Iris pigment epithelial cell (primary cell): ENCODE data around the gene RNF212B.
"Not testable (repeated sequence)": the region's sequence is repeated elsewhere in the genome, so short reads cannot be mapped to it uniquely, and the experiment has no call there.

ENCODE experiments used
- DNase-seq: peaks from one replicate; pipeline ENCODE4 v3.0.0-alpha.2; 2011; ENCODE audit warnings: low read depth

The RNF212B gene, protein sequence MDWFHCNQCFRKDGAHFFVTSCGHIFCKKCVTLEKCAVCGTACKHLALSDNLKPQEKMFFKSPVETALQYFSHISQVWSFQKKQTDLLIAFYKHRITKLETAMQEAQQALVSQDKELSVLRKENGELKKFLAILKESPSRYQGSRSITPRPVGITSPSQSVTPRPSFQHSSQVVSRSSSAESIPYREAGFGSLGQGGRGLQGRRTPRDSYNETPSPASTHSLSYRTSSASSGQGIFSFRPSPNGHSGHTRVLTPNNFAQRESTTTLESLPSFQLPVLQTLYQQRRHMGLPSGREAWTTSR

DNA sequence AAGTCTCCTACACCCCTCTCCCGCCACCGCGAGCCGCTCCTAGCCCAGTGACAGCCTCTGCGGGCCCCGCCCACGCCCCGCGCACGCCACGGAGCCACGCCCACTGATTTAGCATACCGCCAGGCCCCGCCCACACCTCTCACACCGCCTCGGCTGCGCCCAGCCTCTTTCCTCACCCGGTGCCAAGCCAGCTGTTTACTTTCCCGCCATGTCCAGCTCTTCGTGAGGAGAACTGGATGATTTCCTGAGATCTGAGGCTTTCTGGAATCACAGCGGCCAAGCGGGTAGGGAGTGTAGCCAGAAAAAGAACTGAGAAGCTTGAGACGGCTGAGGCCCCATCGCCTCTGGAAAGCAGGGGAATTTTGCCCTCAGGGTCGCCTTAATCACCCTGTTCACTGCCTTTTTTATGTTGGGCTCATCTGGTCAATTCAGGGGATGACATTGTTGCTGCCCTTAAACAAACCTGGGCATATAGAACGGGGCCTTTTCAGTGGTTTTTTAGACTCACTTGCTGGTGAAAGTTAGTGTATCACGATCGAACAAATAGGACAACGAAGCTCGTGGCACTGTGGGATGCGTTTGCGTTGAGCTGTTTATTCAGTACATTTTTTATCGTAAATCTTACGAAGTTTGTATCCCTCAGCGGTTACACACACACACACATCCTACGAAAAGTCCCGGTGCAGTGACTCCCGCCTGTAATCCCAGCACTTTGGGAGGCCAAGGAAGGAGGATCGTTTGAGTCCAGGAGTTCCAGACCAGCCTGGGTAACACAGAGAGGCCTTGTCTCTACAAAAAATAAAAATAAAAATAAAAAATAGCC is at the start of gene RNF212B:
RNF212B (plus strand) TSS at position 165 of the 823 bp plus-strand sequence. CDS start 2,410 bp downstream, outside the sequence.
- DNase-seq = peak; percentile 67

- DNase-seq = no peak
Observed at GRCh38 chr14:23193432-23193831, 44.3 kb upstream of the RNF212B start.

DNA sequence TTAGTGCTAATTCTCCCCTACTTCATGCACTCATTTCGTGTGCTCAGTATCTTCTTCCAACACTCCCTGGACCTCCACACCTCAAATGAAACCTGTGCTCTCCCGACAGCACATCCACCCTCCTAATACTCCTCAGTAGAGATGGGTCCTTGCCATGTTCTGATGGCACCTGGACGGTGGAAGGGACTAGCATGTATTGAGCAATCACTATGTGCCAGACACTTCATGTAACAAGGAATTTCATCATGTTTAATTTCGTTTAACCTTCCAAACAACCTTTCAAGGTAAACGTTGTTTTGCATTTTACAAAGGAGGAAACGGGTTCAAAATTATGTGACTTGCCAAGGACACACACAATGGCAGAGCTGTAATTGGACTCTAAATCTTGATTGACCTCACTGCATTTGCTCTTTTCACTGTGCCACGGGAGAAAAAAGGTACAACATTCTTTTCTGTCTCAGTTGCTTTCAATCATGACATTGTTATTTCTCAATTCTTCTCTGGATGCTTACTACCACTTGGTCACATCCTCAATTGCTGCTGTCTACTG is 42.1 kb upstream of the RNF212B start:
- no peak for DNase-seq

- DNase-seq = not testable (repeated sequence)
Observed at GRCh38 chr14:23196487-23196886, 41.2 kb upstream of the RNF212B start.

- DNase-seq = not testable (repeated sequence)
Observed at GRCh38 chr14:23199141-23199540, 38.6 kb upstream of the RNF212B start.

DNA sequence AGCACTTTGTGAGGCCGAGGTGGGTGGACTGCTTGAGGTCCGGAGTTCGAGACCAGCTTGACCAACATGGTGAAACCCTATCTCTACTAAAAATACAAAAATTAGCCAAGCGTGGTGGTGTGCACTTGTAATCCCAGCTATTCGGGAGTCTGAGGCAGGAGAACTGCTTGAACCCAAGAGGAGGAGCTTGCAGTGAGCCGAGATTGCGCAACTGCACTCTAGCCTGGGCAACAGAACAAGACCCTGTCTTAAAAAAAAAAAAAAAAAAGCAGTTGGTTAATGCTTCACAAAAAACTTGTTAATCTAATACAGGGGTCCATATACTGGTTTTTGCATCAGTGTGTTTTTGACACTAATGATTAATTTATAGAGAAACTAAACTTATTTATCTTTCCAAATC is 35.7 kb upstream of the RNF212B start:
- no peak for DNase-seq

- DNase-seq = no peak
Observed at GRCh38 chr14:23206422-23207145, 31.2 kb upstream of the RNF212B start.

DNA sequence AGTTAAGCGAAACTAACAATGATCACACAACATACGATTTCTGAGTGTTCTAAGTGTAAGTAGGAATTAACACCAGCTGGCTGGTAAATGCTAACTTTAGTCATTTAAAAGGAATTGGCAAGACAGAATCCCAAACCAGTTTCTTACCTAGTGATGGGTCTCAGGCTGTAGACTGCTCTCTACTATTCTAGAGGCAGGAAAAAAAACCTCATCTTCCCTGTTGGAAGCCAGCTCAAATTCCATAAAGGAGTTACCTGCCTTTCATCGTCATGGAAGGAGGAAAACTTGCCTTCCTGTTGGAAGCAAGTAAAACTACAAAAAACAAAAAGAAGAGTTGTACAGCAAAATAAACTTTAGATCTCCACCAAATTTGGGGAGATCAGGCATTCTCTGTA is 30.6 kb upstream of the RNF212B start:
- no peak for DNase-seq

- no peak for DNase-seq
Observed at GRCh38 chr14:23208324-23208723, 29.4 kb upstream of the RNF212B start.

DNA sequence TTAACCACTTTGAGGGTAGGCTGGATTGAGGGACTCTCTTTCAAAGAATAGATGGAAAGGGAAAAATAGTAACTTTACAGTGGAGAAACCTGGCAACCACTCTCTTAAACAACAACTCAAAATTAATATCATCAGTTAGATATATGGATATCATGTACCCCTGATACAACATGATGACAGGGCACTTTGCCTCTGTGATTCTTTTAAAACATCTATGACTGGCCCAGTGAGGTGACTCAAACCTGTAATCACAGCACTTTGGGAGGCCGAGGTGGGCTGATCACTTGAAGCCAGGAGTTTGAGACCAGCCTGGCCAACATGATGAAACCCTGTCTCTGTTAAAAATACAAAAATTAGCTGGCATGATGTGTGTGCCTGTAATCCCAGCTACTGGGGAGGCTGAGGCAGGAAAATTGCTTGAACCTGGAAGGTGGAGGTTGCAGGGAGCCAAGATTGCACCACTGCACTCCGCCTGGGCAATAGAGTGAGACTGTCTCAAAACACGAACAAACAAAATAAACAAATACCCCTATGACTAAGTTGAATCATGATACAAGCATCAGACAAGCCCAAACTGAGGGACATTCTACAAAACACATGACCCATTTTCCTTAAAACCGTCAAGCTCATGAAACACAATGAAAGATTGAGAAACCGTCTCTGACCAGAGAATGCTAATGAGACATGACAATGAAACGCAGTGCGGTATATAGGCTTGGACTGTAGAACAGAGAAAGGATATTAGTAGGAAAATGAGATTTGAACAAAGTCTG is 27.9 kb upstream of the RNF212B start:
- peak; percentile 93 for DNase-seq

DNA sequence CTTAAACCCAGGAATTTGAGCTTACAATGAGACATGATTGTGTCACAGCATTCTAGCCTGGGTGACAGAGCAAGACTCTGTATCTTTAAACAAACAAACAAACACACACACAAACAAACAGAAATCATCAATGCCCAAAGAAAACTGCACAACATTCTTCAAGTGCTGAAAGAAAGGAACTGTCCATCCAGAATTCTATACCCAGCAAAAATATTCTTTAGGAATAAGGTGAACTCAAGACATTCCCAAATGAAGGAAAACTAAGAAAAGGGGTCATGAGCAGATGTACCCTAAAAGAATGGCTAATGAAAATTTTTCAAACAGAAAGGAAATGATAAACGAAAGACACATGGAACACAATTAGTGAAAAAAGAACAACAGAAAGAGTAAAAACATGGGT is 22.3 kb upstream of the RNF212B start:
- no peak for DNase-seq

GRCh38 chr14:23217032-23218020 is 20.4 kb upstream of the RNF212B start:
- no peak for DNase-seq

GRCh38 chr14:23219075-23219474 is 18.7 kb upstream of the RNF212B start:
- no peak for DNase-seq

- not testable (repeated sequence) for DNase-seq
Observed at GRCh38 chr14:23224958-23225357, 12.8 kb upstream of the RNF212B start.

GRCh38 chr14:23227566-23227965 is 10.2 kb upstream of the RNF212B start:
- DNase-seq = no peak

GRCh38 chr14:23228812-23229211 is 8.9 kb upstream of the RNF212B start:
- no peak for DNase-seq

DNA sequence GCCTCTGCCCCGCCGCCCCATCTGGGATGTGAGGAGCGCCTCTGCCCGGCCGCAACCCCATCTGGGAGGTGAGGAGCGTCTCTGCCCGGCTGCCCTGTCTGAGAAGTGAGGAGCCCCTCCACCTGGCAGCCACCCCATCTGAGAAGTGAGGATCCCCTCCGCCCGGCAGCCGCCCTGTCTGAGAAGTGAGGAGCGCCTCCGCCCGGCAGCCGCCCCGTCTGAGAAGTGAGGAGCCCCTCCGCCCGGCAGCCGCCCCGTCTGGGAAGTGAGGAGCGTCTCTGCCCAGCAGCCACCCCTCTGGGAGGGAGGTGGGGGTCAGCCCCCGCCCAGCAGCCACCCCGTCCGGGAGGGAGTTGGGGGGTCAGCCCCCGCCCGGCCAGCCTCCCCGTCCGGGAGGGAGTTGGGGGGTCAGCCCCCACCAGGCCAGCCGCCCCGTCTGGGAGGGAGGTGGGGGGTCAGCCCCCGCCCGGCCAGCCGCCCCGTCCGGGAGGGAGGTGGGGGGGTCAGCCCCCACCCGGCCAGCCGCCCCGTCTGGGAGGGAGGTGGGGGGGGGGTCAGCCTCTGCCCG is 5.4 kb upstream of the RNF212B start:
- DNase-seq = not testable (repeated sequence)

DNA sequence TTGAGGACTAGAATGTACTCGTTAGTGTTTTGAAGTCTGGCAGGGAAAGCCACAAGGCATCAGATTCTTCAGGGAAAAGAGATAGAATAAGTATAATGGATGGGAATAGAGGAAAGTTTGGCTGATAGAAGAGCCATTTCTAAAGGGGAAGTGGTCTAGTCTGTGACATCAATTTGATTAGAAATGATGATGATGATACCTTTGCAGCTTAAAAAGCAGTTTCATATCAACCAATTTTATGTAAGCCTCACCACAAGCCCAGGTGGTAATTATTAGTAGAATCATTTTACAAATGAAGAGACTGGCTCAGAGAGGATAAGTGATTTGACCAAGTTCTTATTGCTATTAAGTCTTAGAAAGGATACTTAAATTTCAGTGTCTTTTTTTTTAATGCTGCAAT is 2.9 kb downstream of the RNF212B start:
- no peak for DNase-seq

DNA sequence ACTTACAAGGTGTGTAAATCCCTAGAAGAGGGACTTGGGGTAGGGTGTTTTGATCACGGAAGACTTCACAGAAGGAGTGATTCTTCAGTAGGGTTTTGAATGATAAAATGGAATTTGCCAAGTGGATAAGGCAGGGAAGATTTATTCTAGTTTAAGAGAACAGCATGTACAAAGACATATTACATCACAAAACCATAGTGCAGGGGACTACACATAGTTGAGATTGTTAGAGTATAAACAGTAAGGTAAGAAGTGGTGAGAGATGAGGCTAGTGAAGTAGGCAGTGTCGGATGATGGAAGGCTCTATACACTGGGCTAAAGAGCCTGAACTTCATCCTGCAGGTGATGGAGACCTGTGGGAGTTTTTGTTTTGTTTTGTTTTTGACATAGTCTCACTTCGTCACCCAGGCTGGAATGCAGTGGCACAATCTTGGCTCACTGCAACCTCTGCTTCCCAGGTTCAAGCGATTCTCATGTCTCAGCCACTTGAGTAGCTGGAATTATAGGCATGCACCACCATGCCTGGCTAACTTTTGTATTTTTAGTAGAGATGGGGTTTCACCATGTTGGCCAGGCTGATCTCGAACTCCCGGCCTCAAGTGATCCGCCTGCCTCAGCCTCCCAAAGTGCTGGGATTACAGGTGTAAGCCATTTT is 3.5 kb downstream of the RNF212B start:
- DNase-seq = peak; percentile 7
